Endothelial cell of umbilical vein (primary cell): ENCODE data around the gene MIER3. TPM values are rescaled to one million over a fixed set of nuclear protein-coding genes. Genes with fewer than 3 reads are reported as not detected.

ENCODE experiments used
- Bru-seq: library from RNA; stranded (reverse); fragments of 400-500 nt; gene quantifications from one replicate; lab custom pipeline; 2021; lab: Mats Ljungman, UMichigan
- BruChase-seq, 2 experiments: library from RNA; stranded (reverse); fragments of 400-500 nt; gene quantifications; one replicate each; lab custom pipeline; 2021; lab: Mats Ljungman, UMichigan
- BruUV-seq: library from RNA; stranded (reverse); fragments of 400-500 nt; replicated peaks from 2 replicates; lab custom pipeline; 2021; lab: Mats Ljungman, UMichigan
- CTCF ChIA-PET: fragments of 300-600, 350-600 bp; sonication (Branson Sonifier 250); formaldehyde crosslinking; loops from one replicate; lab custom pipeline; 2021; ENCODE audit warnings: antibody characterized with exemption, inconsistent platforms; lab: Charles Lee
- POLR2A ChIA-PET: fragments of 300-600, 350-600 bp; sonication (Branson Sonifier 250); formaldehyde crosslinking; loops from one replicate; lab custom pipeline; 2021; ENCODE audit warnings: antibody characterized with exemption, inconsistent platforms; lab: Charles Lee
- DNase-seq: peaks from one replicate; pipeline ENCODE4 v3.0.0-alpha.2; 2011; ENCODE audit warnings: low read depth, low spot score
- FAIRE-seq: peaks from 2 replicates; lab custom pipeline; 2011; peaks lifted over from hg19 to GRCh38; lab: Jason Lieb, UNC
- H2AFZ ChIP-seq: 2 replicates; pipeline ENCODE4 v1.6.0; 2012; ENCODE audit warnings: low read depth, low read length, control low read depth, inconsistent platforms
- H3K27ac ChIP-seq: 2 replicates; pipeline ENCODE4 v1.5.1; 2011; ENCODE audit warnings: low read depth, mild to moderate bottlenecking, control low read depth, low read length, moderate library complexity; ENCODE audit not compliant: insufficient read depth
- H3K27me3 ChIP-seq, 2 experiments: 2 replicates each; pipeline versions ENCODE4 v1.6.0 to v1.6.1; 2011; ENCODE audit warnings: low read length in 2 of 2, mixed read lengths in 1 of 2; ENCODE audit not compliant: control insufficient read depth in 2 of 2, insufficient read depth in 2 of 2
- H3K36me3 ChIP-seq, 2 experiments: 2 replicates in 1 of 2; 3 replicates in 1 of 2; pipeline ENCODE4 v1.5.1; 2011; ENCODE audit warnings: low read length in 2 of 2, mild to moderate bottlenecking in 1 of 2, moderate library complexity in 1 of 2; ENCODE audit not compliant: control insufficient read depth in 2 of 2, insufficient read depth in 2 of 2; ENCODE audit errors: extremely low read depth in 1 of 2
- H3K4me1 ChIP-seq: 3 replicates; pipeline ENCODE4 v1.5.1; 2011; ENCODE audit warnings: mild to moderate bottlenecking, low read length; ENCODE audit not compliant: control insufficient read depth, insufficient read depth; ENCODE audit errors: extremely low read depth
- H3K4me2 ChIP-seq: 2 replicates; pipeline ENCODE4 v1.6.1; 2011; ENCODE audit warnings: low read length, control low read depth, mixed read lengths; ENCODE audit not compliant: insufficient read depth
- H3K4me3 ChIP-seq, 3 experiments: fragments of 200-600 bp in 1 of 3; sonication (generic), shearing (Covaris generic) in 1 of 3; replicated peaks in 1 of 3; 2 replicates each; pipeline ENCODE4 v1.5.1; 2011 to 2016; ENCODE audit warnings: control low read depth in 3 of 3, low read length in 3 of 3, mild to moderate bottlenecking in 2 of 3, inconsistent platforms in 1 of 3, low read depth in 1 of 3, moderate library complexity in 1 of 3; ENCODE audit not compliant: insufficient read depth in 1 of 3
- H3K79me2 ChIP-seq: 2 replicates; pipeline ENCODE4 v1.6.0; 2012; ENCODE audit warnings: low read length, inconsistent platforms; ENCODE audit not compliant: control insufficient read depth, insufficient read depth
- H3K9ac ChIP-seq: replicated peaks from 2 replicates; pipeline ENCODE3; 2011; ENCODE audit warnings: low read length, control low read depth; ENCODE audit not compliant: insufficient read depth; ENCODE audit errors: extremely low read depth
- H3K9me1 ChIP-seq: replicated peaks from 3 replicates; pipeline ENCODE4 v1.6.0; 2011; ENCODE audit warnings: mild to moderate bottlenecking, low read length; ENCODE audit not compliant: control insufficient read depth, insufficient read depth; ENCODE audit errors: extremely low read depth
- H3K9me3 ChIP-seq: replicated peaks from 2 replicates; pipeline ENCODE4 v1.5.1; 2012; ENCODE audit warnings: low read length, inconsistent platforms; ENCODE audit not compliant: control insufficient read depth, insufficient read depth
- H4K20me1 ChIP-seq: replicated peaks from 2 replicates; pipeline ENCODE3; 2011; ENCODE audit warnings: mild to moderate bottlenecking, low read length; ENCODE audit not compliant: control insufficient read depth, insufficient read depth; ENCODE audit errors: extremely low read depth
- EZH2 ChIP-seq: IDR thresholded peaks from 2 replicates; pipeline ENCODE4 v1.6.1; 2012; ENCODE audit warnings: borderline replicate concordance, low read depth, mild to moderate bottlenecking, moderate library complexity, low read length, inconsistent platforms; ENCODE audit not compliant: severe bottlenecking
- FOS ChIP-seq: IDR thresholded peaks from 2 replicates; pipeline ENCODE4 v1.6.1; 2011; ENCODE audit warnings: mild to moderate bottlenecking, low read length, moderate library complexity, borderline replicate concordance; ENCODE audit not compliant: insufficient read depth
- GATA2 ChIP-seq: IDR thresholded peaks from 2 replicates; pipeline ENCODE4 v1.7.0; 2011; ENCODE audit warnings: low read depth, mild to moderate bottlenecking, moderate library complexity, mixed read lengths, low read length; ENCODE audit not compliant: insufficient read length, insufficient read depth
- JUN ChIP-seq: IDR thresholded peaks from 2 replicates; pipeline ENCODE4 v1.6.1; 2011; ENCODE audit warnings: borderline replicate concordance, low read depth; ENCODE audit not compliant: insufficient read length, insufficient read depth
- MYC ChIP-seq: IDR thresholded peaks from one replicate; pipeline ENCODE4 v1.6.1; 2011; ENCODE audit warnings: mild to moderate bottlenecking, low read depth, low read length
- POLR2A ChIP-seq: IDR thresholded peaks from 2 replicates; pipeline ENCODE4 v1.6.1; 2012; ENCODE audit warnings: low read depth, mild to moderate bottlenecking, control low read depth, low read length
- POLR2AphosphoS5 ChIP-seq: IDR thresholded peaks from 2 replicates; pipeline ENCODE4 v1.6.1; 2012; ENCODE audit warnings: low read depth, mild to moderate bottlenecking, control low read depth, low read length, moderate library complexity; ENCODE audit not compliant: insufficient read depth
- dilution Hi-C: fragments of 300-500 bp; cut with MboI; formaldehyde crosslinking; loops from one replicate; pipeline ENCODE4 v1.15.0; 2019; ENCODE audit warnings: low sequenced_read_pairs; ENCODE audit not compliant: extremely low pct_ligation_motif_present
- intact Hi-C: fragments of 100-400 bp; cut with micrococcal nuclease; formaldehyde crosslinking; loops from one replicate; pipeline ENCODE4 v1.10.0; 2022
- long read RNA-seq: library from polyadenylated mRNA; stranded (forward); transcript quantifications from one replicate; pipeline ENCODE4 v2.0.0, GENCODE V29; 2021
- polyA minus RNA-seq, 3 experiments: library from RNA; depleted of rRNA, polyadenylated mRNA; stranded (reverse); fragments of >200 nt; gene quantifications; 1 replicate in 1 of 3; 2 replicates in 2 of 3; pipeline ENCODE4 v1.2.3, GENCODE V29; 2011
- polyA plus RNA-seq, 4 experiments: library from polyadenylated mRNA; depleted of rRNA in 3 of 4; stranded (reverse) in 3 of 4; unstranded in 1 of 4; fragments of >200 nt; gene quantifications; 2 replicates each; pipeline versions ENCODE4 v1.2.1 to v1.2.3, GENCODE V29; 2011 to 2012; ENCODE audit warnings: missing spikeins in 1 of 4
- total RNA-seq: library from RNA; stranded (reverse); gene quantifications from 2 replicates; pipeline ENCODE4 v1.2.3, GENCODE V29; 2021
- TF ChIP-seq, protein P1 (sequence below), 2 donors: IDR thresholded peaks; 1 replicate in 1 of 2; 2 replicates in 1 of 2; pipeline ENCODE4 v1.5.1; 2011; ENCODE audit warnings: low read length in 2 of 2, mild to moderate bottlenecking in 2 of 2, moderate library complexity in 2 of 2, control low read depth in 1 of 2, inconsistent platforms in 1 of 2, low read depth in 1 of 2; ENCODE audit not compliant: insufficient read depth in 1 of 2; ENCODE audit errors: extremely low read depth in 1 of 2
- TF ChIP-seq, protein P2 (sequence below): IDR thresholded peaks from 2 replicates; pipeline ENCODE4 v1.6.1; 2011; ENCODE audit not compliant: insufficient read depth, insufficient read length

MIER3 gene
- 20.5 and 21.9 TPM in 2 replicates for total RNA-seq
- 6.5 and 6.6 TPM in 2 replicates for polyA plus RNA-seq
- polyA plus RNA-seq (2011; cell fraction: cytosol; rRNA removed): 6.2 and 9.7 TPM in 2 replicates
- 26.7 and 31.7 TPM in 2 replicates for polyA plus RNA-seq (2011; cell fraction: nucleus; rRNA removed)
- polyA plus RNA-seq (2012): 7.8 and 9.2 TPM in 2 replicates
- polyA minus RNA-seq: 21.6 and 25.2 TPM in 2 replicates
- polyA minus RNA-seq (2011; cell fraction: cytosol; rRNA and poly(A)+ RNA removed): 16.4 TPM
- polyA minus RNA-seq (2011; cell fraction: nucleus; rRNA and poly(A)+ RNA removed): 13.7 and 24.4 TPM in 2 replicates
- percentile 88 among the genes with signal in this experiment for Bru-seq, nascent RNA
- BruChase-seq, experiment 1, labeled RNA remaining after a 6-hour chase: percentile 71 among the genes with signal in this experiment
- BruChase-seq, experiment 2, labeled RNA remaining after a 2-hour chase: percentile 89 among the genes with signal in this experiment
- long read RNA-seq, partial matches to known transcripts: 4 of 9 reads
- long read RNA-seq, other reads (novel, unspliced or antisense): 5 of 9 reads

GRCh38 chr5:56951946-56952691 is at the start of gene MIER3:
MIER3 (minus strand) TSS chr5:56952123; CDS start chr5:56952102, 21 bp downstream.
- H3K9ac ChIP-seq: peak within 1 kb of the TSS; percentile 82
- CTCF ChIA-PET: no interaction called here
- TF ChIP-seq POLR2A (no peak), POLR2AphosphoS5 (peak; percentile 48)
- DNase-seq (peak; percentile 71), FAIRE-seq (no peak)
- intact Hi-C loops: loop anchor here (1.0 to 2.0 kb wide), 3 partner anchors 43 to 221 kb away; partner anchors contain the start of genes MAP3K1 and SETD9
- POLR2A ChIA-PET: no interaction called here
- H4K20me1 ChIP-seq: peaks cover 5% of the 10 kb centered on the region
- H3K79me2 ChIP-seq: peaks cover 23% of the 10 kb centered on the region
- H3K4me2 ChIP-seq: peak within 1 kb of the TSS; percentile 66
- no peaks in the 10 kb centered on the region for H3K9me3 ChIP-seq
- H3K4me3 ChIP-seq: peak within 1 kb of the TSS; percentile 72 to 82 (median 77)
- no peaks in the 10 kb centered on the region for H3K36me3 ChIP-seq
- no TSS peak for BruUV-seq
- H3K27me3 ChIP-seq: peaks cover 15 to 24% of the 10 kb centered on the region in 2 experiments
- peaks cover 12% of the 10 kb centered on the region for H3K4me1 ChIP-seq
- peak within 1 kb of the TSS; percentile 97 for H2AFZ ChIP-seq
- dilution Hi-C loops: no loop called here
- H3K27ac ChIP-seq: peak within 1 kb of the TSS; percentile 49
- H3K9me1 ChIP-seq: no peaks in the 10 kb centered on the region

GRCh38 chr5:56995596-56995995 is 43.7 kb upstream of the MIER3 start:
- no peak overlapping the region for H3K4me3 ChIP-seq
- DNase-seq (no peak), FAIRE-seq (no peak)
- no peaks in the 10 kb centered on the region for H3K9me1 ChIP-seq
- no peak overlapping the region for H2AFZ ChIP-seq
- no peaks in the 10 kb centered on the region for H4K20me1 ChIP-seq
- intact Hi-C loops: no loop called here
- no peak overlapping the region for H3K9ac ChIP-seq
- ChIA-PET POLR2A (no interaction called here), CTCF (interaction anchor here (1.0 to 2.1 kb wide), 3 partner anchors 9 to 17 kb away, joined by 5 to 9 read pairs (median 7); no protein-coding TSS in a partner anchor)
- no peaks in the 10 kb centered on the region for H3K4me1 ChIP-seq
- no peaks in the 10 kb centered on the region for H3K79me2 ChIP-seq
- H3K4me2 ChIP-seq: no peak overlapping the region
- no peak for TF ChIP-seq MYC
- no peak for TF ChIP-seq POLR2AphosphoS5
- no peak for TF ChIP-seq JUN
- no peak for TF ChIP-seq GATA2
- TF ChIP-seq, protein P1, sequence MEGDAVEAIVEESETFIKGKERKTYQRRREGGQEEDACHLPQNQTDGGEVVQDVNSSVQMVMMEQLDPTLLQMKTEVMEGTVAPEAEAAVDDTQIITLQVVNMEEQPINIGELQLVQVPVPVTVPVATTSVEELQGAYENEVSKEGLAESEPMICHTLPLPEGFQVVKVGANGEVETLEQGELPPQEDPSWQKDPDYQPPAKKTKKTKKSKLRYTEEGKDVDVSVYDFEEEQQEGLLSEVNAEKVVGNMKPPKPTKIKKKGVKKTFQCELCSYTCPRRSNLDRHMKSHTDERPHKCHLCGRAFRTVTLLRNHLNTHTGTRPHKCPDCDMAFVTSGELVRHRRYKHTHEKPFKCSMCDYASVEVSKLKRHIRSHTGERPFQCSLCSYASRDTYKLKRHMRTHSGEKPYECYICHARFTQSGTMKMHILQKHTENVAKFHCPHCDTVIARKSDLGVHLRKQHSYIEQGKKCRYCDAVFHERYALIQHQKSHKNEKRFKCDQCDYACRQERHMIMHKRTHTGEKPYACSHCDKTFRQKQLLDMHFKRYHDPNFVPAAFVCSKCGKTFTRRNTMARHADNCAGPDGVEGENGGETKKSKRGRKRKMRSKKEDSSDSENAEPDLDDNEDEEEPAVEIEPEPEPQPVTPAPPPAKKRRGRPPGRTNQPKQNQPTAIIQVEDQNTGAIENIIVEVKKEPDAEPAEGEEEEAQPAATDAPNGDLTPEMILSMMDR (IDR thresholded peaks at IDR 0.05; ENCODE audit: extremely low read depth in 1 of 2, insufficient read depth in 1 of 2, low read depth in 1 of 2, low read length in 2 of 2): no peak
- TF ChIP-seq, protein P2, sequence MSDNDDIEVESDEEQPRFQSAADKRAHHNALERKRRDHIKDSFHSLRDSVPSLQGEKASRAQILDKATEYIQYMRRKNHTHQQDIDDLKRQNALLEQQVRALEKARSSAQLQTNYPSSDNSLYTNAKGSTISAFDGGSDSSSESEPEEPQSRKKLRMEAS: no peak
- TF ChIP-seq POLR2A: no peak
- no peak for TF ChIP-seq EZH2
- no peak for TF ChIP-seq FOS
- H3K36me3 ChIP-seq: no peaks in the 10 kb centered on the region
- no peaks in the 10 kb centered on the region for H3K9me3 ChIP-seq
- H3K27me3 ChIP-seq: peaks cover 4 to 14% of the 10 kb centered on the region in 2 experiments
- no peak overlapping the region for H3K27ac ChIP-seq
- BruUV-seq: no TSS peak
- dilution Hi-C loops: no loop called here
